Activated T-helper 2 cell treated with anti-CD3 and anti-CD28 coated beads, Interferon-gamma antibody, Interleukin-2, Interleukin-4, amounts not matched to agents 10 μg/mL and 5 μg/mL and 100 μg/mL, durations not matched to agents 14 hours and 24 hours and 36 hours (primary cell): ENCODE measurements around the gene ERVK3-1. TPM values are rescaled to one million over a fixed set of nuclear protein-coding genes. Genes with fewer than 3 reads are reported as not detected.

Experiments
- DNase-seq: peaks from one replicate; pipeline ENCODE4 v3.0.0; 2021; ENCODE audit warnings: low spot score
- H3K27ac Mint-ChIP-seq: one replicate; pipeline ENCODE4 v1.8.0; 2021; ENCODE audit warnings: mixed read lengths
- H3K27me3 Mint-ChIP-seq: one replicate; pipeline ENCODE4 v1.8.0; 2021; ENCODE audit warnings: low read depth, mixed read lengths
- H3K36me3 Mint-ChIP-seq: one replicate; pipeline ENCODE4 v1.8.0; 2021; ENCODE audit warnings: low read depth, mixed read lengths
- H3K4me1 Mint-ChIP-seq: one replicate; pipeline ENCODE4 v1.8.0; 2021; ENCODE audit warnings: low read depth, mixed read lengths
- H3K4me3 Mint-ChIP-seq: one replicate; pipeline ENCODE4 v1.8.0; 2021; ENCODE audit warnings: low read depth, mild to moderate bottlenecking, moderate library complexity, mixed read lengths
- H3K9me3 Mint-ChIP-seq: one replicate; pipeline ENCODE4 v1.8.0; 2021; ENCODE audit warnings: mixed read lengths
- intact Hi-C: fragments of 100-400 bp; cut with micrococcal nuclease; formaldehyde crosslinking; loops from one replicate; pipeline ENCODE4 v1.15.1; 2023
- total RNA-seq: library from RNA; stranded (reverse); gene quantifications from 2 replicates; pipeline ENCODE4 v1.2.3, GENCODE V29; 2022

The ERVK3-1 gene
- total RNA-seq, 1 donor from 2014 or later = 64.2 TPM

DNA sequence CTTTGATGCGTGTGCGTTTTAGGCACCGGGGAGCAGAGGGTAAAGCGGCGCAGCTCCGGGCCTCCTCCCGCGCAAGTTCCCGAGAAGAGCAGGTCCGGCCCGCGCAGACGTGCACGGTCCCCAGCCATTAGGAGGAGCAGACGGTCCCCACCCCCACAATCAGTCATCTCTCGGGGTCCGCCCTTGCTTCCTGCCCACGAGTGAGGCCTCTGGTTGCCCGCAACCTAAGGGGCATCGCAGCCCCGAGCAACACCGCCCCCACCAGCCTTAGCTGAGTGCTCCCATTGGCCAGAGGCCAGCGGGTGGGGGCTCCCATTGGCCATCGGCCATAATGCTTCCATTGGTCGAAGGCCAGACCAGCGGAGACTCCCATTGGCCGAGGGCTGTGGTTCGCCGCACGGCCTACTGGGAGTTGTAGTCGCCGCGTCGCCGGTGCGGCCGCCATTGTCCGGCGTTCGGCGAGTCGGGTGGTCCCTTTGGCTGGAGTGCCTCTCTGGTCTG lies 26.6 kb upstream of the ERVK3-1 start, which contains the start of gene ZNF8:
ZNF8 (plus strand) TSS at position 415 of the 501 bp plus-strand sequence. CDS start 127 bp downstream, outside the sequence.
- DNase-seq = peak; percentile 96
- H3K4me3 Mint-ChIP-seq = peak within 1 kb of the TSS; percentile 94
- intact Hi-C loops = loop anchor here (1.0 to 5.0 kb wide), 7 partner anchors 27 to 172 kb away; partner anchors contain the start of genes ERVK3-1, ZNF274, ZNF324B and ZNF544
- peaks cover 46% of the 10 kb centered on the region for H3K9me3 Mint-ChIP-seq
- peak within 1 kb of the TSS; percentile 94 for H3K27ac Mint-ChIP-seq
- H3K36me3 Mint-ChIP-seq = peaks cover 86% of the 10 kb centered on the region
- peaks cover 21% of the 10 kb centered on the region for H3K4me1 Mint-ChIP-seq
- H3K27me3 Mint-ChIP-seq = no peaks in the 10 kb centered on the region

DNA sequence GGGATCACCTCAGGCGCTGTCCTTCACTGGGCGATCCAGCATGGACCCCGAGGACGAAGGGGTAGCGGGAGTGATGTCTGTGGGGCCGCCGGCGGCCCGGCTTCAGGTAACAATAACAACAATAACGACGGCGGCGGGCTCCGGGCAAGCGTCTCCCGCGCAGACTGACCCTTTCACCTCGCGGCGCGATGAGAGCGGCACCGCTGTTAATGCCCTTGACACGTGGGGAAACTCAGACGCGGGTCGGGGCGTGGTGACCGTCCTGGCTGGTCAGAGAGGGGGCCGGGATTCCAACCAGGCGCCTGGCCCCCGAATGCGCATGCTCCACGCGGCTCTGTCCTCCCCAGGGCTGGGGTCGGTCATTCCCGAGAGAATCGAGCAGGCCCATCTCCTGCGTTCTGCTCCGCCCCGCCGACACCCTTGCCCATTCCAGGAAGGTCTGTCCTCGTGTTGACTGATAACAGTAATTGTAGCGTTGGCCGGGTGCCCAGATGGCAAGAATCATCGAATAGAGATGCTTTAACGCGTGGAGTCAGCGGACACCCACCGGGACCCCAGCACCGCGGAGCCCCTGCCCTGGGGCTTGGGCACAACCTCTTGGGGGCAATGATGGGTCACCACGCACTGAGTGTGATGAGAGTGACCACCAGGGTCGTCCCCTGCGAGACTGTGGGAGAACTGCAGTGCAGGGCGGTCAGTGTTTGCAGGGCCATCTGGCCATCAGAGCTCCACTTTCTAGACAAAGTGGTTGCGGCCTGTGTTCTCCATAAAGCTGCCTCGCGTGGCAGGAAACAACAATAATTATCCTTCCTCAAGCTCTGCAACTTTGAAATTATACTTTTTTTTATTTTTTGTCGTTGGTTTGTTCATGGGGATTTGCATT lies 25.9 kb upstream of the ERVK3-1 start:
- Mint-ChIP-seq H3K4me3 (peak overlapping the region; percentile 94), H3K9me3 (peaks cover 43% of the 10 kb centered on the region), H3K27ac (peak overlapping the region; percentile 94), H3K27me3 (no peaks in the 10 kb centered on the region), H3K4me1 (peaks cover 21% of the 10 kb centered on the region), H3K36me3 (peaks cover 82% of the 10 kb centered on the region)
- DNase-seq = peak; percentile 32
- intact Hi-C loops = loop anchor here (2.0 to 5.0 kb wide), 3 partner anchors 52 to 172 kb away; partner anchors contain the start of genes ZNF324B, ZNF544 and ZNF837

DNA sequence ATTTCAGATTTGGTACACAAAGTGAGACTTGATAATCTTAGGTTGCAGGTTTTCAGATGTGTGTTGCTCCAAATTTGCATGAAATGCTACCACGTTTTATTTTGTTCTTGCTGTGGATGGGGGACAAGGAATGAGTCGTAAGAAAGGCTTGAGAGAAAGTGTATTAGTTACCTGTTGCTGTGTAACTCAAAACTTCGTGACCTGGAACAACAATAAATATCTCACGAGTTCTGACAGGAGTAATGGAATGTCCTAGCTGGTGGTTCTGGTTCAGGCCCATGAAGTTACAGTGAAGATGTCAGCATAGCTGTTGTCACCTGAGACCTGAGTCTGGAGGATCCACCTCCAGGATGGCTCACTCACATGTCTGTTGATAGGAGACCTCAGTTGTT lies 25.3 kb upstream of the ERVK3-1 start:
- Mint-ChIP-seq H3K27ac (peak overlapping the region; percentile 94), H3K36me3 (peaks cover 79% of the 10 kb centered on the region), H3K27me3 (no peaks in the 10 kb centered on the region), H3K4me1 (peaks cover 21% of the 10 kb centered on the region), H3K9me3 (peaks cover 37% of the 10 kb centered on the region), H3K4me3 (peak overlapping the region; percentile 94)
- intact Hi-C loops = loop anchor here (2.0 to 5.0 kb wide), 3 partner anchors 53 to 171 kb away; partner anchors contain the start of genes ZNF324B, ZNF544 and ZNF837
- no peak for DNase-seq

DNA sequence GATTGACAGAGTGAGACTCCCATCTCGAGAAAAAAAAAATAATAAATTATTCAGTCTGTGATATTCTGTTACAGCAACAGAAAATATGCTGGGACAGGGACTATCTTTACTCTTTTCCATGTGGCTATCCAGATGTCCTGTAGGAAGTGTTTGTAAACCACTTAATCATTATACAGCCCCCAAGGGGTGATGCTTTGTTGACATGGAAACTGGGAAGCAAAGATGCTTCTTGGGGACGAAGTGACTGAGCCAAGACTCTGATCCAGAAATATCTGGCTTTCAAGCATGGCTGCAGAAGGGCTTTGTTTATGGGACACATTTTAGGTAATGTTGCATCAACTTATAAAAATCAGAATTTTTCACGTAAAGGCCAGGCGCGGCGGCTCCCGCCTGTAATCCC lies 21.0 kb upstream of the ERVK3-1 start:
- Mint-ChIP-seq H3K27ac (no peak overlapping the region), H3K4me3 (no peak overlapping the region), H3K9me3 (peaks cover 40% of the 10 kb centered on the region), H3K27me3 (no peaks in the 10 kb centered on the region), H3K36me3 (peaks cover 88% of the 10 kb centered on the region), H3K4me1 (peaks cover 21% of the 10 kb centered on the region)
- DNase-seq = no peak
- intact Hi-C loops = no loop called here

DNA sequence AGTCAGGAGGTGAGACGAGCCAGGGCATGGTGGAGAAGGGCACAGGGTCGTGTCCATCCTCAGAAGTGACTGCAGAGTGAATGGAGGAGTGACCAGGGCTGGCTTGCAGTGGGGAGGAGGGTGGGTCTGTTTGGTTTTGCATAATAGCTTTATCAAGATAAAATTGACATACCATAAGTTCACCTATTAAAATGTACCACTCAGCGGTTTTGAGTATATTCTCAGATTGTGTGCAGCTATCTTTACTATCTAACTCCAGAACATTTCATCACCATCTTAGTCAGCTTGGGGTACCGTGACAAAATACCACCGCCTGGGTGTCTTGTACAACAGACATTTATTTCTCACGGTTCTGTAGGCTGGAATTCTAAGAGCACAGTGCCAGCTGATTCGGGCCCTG lies 13.2 kb upstream of the ERVK3-1 start:
- intact Hi-C loops = no loop called here
- Mint-ChIP-seq H3K9me3 (peaks cover 51% of the 10 kb centered on the region), H3K27me3 (no peaks in the 10 kb centered on the region), H3K4me1 (no peaks in the 10 kb centered on the region), H3K27ac (no peak overlapping the region), H3K36me3 (peaks cover 96% of the 10 kb centered on the region), H3K4me3 (no peak overlapping the region)
- DNase-seq = no peak

DNA sequence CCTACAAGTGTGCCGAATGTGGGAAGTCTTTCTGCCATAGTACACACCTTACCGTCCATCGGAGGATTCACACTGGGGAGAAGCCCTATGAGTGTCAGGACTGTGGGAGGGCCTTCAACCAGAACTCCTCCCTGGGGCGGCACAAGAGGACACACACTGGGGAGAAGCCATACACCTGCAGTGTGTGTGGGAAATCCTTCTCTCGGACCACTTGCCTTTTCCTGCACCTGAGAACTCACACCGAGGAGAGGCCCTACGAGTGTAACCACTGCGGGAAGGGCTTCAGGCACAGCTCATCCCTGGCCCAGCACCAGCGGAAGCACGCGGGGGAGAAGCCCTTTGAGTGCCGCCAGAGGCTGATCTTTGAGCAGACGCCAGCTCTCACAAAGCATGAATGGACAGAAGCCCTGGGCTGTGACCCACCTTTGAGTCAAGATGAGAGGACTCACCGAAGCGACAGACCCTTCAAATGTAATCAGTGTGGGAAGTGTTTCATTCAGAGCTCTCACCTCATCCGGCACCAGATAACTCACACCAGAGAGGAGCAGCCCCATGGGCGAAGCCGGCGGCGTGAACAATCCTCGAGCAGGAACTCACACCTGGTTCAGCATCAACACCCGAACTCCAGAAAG lies 10.3 kb upstream of the ERVK3-1 start:
- Mint-ChIP-seq H3K9me3 (peaks cover 52% of the 10 kb centered on the region), H3K36me3 (peaks cover 89% of the 10 kb centered on the region), H3K27me3 (no peaks in the 10 kb centered on the region), H3K4me1 (no peaks in the 10 kb centered on the region), H3K4me3 (no peak overlapping the region), H3K27ac (no peak overlapping the region)
- no peak for DNase-seq
- intact Hi-C loops = no loop called here

DNA sequence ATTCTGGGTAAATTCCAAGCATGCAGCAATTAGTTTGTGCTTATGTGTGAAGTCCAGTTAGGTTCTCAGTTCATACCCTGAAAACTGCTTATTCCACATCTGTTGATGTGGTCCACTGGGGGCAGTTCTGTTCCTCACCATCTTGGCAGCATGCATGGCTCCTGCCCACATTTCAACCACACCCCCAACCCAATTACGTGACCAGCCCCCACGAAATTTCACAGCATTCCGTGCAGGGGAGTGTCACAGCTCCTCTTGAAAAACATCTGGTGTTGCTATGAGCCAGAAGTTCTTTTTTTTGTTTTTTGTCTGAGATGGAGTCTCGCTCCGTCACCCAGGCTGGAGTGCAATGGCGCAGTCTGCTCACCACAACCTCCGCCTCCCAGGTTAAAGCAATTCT lies 9.1 kb upstream of the ERVK3-1 start:
- peaks cover 61% of the 10 kb centered on the region for H3K9me3 Mint-ChIP-seq
- H3K4me1 Mint-ChIP-seq = no peaks in the 10 kb centered on the region
- no peaks in the 10 kb centered on the region for H3K27me3 Mint-ChIP-seq
- no peak for DNase-seq
- peaks cover 93% of the 10 kb centered on the region for H3K36me3 Mint-ChIP-seq
- intact Hi-C loops = no loop called here
- H3K27ac Mint-ChIP-seq = no peak overlapping the region
- no peak overlapping the region for H3K4me3 Mint-ChIP-seq

DNA sequence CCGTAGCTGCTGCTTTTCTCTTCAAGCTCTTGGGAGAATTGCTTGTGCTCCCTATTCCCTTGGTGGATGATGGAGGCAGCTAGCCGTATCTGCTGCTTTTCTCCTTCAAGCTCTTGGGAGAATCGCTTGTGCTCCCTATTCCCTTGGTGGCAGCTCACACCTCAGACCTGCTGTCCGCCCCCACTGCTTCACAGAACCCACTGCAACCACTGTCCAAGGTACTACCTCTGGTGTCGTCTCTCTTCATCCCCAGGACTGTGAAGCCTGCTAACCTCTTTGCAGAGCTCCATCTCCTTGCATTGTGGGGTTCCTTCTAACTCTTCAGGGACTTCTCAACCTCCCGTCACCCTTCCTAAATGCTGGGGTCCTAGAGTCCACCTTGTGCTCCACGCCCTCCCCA lies 4.6 kb upstream of the ERVK3-1 start:
- no peak for DNase-seq
- Mint-ChIP-seq H3K4me3 (no peak overlapping the region), H3K4me1 (peaks cover 10% of the 10 kb centered on the region), H3K27me3 (no peaks in the 10 kb centered on the region), H3K27ac (no peak overlapping the region), H3K36me3 (peaks cover 78% of the 10 kb centered on the region), H3K9me3 (peaks cover 30% of the 10 kb centered on the region)
- intact Hi-C loops = no loop called here

DNA sequence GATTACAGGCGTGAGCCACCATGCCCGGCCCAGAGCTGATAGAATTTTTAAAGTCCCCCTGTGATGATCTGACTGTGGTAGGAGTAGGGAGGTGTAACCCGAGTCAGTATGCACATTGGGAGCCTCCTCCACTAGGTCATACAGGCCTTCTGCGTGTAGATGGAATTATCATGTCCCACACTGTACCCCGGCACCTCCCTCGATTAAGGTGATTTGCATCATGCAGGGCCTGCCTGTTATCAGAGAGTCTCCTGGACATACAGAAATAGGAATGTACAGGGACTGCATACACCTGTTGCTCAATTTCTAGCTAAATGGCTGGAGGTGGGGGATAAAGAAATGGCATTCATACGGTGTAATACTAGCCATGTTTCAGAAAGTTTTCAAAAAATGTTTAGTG lies 922 bp upstream of the ERVK3-1 start:
- no peak for DNase-seq
- H3K27me3 Mint-ChIP-seq = no peaks in the 10 kb centered on the region
- intact Hi-C loops = loop anchor here (2.0 kb wide), 4 partner anchors 75 to 121 kb away; partner anchors contain the start of genes ZNF274, ZNF544, ZNF584 and ZNF837
- H3K4me3 Mint-ChIP-seq = peak overlapping the region; percentile 98
- H3K4me1 Mint-ChIP-seq = peaks cover 34% of the 10 kb centered on the region
- H3K27ac Mint-ChIP-seq = peak overlapping the region; percentile 97
- H3K9me3 Mint-ChIP-seq = peaks cover 23% of the 10 kb centered on the region
- peaks cover 85% of the 10 kb centered on the region for H3K36me3 Mint-ChIP-seq

DNA sequence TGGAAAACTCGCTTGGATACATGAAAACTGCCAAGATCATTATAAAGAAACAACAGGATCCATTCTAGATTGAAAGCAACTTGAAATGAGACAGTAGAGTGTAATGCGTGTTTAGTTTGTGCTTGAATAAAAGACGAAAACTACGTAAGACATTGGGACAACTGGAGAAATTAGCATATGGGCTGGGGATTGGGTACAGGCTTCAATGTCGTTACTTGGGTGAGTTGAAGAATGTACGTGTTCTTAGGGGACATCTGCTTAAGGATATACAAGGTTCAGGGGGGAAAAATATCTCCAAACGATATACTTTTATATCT lies 471 bp upstream of the ERVK3-1 start:
- intact Hi-C loops = loop anchor here (1.0 to 5.0 kb wide), 7 partner anchors 22 to 122 kb away; partner anchors contain the start of genes ZNF274, ZNF544, ZNF584 and ZNF8
- peak overlapping the region; percentile 98 for H3K4me3 Mint-ChIP-seq
- H3K36me3 Mint-ChIP-seq = peaks cover 85% of the 10 kb centered on the region
- peak overlapping the region; percentile 97 for H3K27ac Mint-ChIP-seq
- H3K27me3 Mint-ChIP-seq = no peaks in the 10 kb centered on the region
- peaks cover 25% of the 10 kb centered on the region for H3K9me3 Mint-ChIP-seq
- DNase-seq = no peak
- H3K4me1 Mint-ChIP-seq = peaks cover 37% of the 10 kb centered on the region

DNA sequence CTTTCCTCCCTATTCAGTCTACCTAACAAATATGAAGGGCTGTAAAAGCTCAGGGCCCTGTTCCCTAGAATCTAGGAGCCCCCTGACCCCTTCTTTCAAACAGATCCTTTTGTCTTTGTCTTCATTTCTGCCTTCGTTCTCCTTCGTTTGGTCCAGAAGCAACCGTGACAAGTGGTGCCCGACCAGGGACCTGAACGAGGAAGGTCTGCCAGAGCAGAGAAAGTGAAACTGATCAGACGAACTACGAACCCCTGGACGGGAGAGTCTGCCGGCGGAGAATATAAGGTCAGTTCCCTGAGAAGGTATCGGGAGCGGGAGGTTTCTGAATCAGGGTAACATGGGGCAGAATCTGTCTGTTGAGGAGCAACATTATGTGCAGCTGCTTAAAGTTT lies 751 bp downstream of the ERVK3-1 start:
- Mint-ChIP-seq H3K9me3 (peaks cover 19% of the 10 kb centered on the region), H3K4me1 (peaks cover 37% of the 10 kb centered on the region), H3K36me3 (peaks cover 85% of the 10 kb centered on the region), H3K27me3 (no peaks in the 10 kb centered on the region), H3K4me3 (peak overlapping the region; percentile 98), H3K27ac (peak overlapping the region; percentile 97)
- DNase-seq = no peak
- intact Hi-C loops = loop anchor here (1.0 to 5.0 kb wide), 7 partner anchors 20 to 123 kb away; partner anchors contain the start of genes ZNF274, ZNF544, ZNF584 and ZNF8

DNA sequence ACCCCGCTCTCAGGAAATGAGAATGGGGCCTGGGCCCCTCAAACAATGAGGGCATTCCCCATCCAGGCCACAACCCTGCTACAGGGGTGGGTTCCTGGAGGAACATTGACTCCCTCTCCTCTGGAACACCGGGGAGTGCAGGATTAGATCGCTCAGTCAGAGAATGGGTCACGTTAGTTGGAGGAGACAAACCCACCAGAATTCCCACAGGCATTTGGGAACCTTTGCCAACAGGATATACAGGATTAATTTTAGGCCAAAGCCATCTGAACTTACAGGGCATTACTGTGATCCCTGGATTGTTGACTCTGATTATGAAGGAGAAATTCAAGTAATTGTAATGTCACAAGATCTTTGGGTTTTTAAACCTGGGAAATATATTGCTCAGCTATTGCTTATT lies 2.6 kb downstream of the ERVK3-1 start:
- intact Hi-C loops = loop anchor here (5.0 kb wide), 1 partner anchor 40 kb away; no protein-coding TSS in a partner anchor
- Mint-ChIP-seq H3K36me3 (peaks cover 86% of the 10 kb centered on the region), H3K4me3 (no peak overlapping the region), H3K4me1 (peaks cover 40% of the 10 kb centered on the region), H3K27ac (no peak overlapping the region), H3K9me3 (peaks cover 8% of the 10 kb centered on the region), H3K27me3 (no peaks in the 10 kb centered on the region)
- no peak for DNase-seq
